C1 segment of cervical spinal cord (tissue), 14 donors: ENCODE data around the gene CCT7.

Experiments
- DNase-seq, 14 donors: peaks; one replicate each; lab custom pipeline; 2025; lab: John Stamatoyannopoulos, UW

The CCT7 gene

GRCh38 chr2:73225513-73226360, 8.4 kb upstream of the CCT7 start:
- DNase-seq = no peak

GRCh38 chr2:73227086-73227485, 7.0 kb upstream of the CCT7 start:
- DNase-seq = no peak

DNA sequence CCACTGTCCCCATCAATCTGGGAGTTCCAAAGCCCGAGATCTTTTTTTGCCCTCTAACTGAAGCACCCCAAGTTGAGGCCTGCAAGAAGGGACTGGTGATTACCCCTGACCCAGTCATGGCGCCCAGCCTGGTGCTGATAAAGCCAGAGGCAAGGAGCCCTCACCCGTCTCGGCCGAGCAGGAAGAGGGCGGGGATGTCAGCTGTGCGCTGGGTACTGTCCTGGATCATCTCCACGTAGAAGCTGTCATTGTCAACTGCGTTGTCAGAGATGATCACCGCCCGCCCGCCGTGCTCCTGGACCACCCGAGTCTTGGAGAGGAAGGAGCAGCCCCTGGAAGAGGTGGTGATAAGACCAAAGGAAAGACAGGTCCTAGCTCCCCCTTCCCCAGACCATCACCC, 5.5 kb upstream of the CCT7 start:
- DNase-seq = no peak

- DNase-seq = peak in 2 of 14 donors; percentile 46 to 66
Observed at GRCh38 chr2:73232403-73233153, 1.5 kb upstream of the CCT7 start.

DNA sequence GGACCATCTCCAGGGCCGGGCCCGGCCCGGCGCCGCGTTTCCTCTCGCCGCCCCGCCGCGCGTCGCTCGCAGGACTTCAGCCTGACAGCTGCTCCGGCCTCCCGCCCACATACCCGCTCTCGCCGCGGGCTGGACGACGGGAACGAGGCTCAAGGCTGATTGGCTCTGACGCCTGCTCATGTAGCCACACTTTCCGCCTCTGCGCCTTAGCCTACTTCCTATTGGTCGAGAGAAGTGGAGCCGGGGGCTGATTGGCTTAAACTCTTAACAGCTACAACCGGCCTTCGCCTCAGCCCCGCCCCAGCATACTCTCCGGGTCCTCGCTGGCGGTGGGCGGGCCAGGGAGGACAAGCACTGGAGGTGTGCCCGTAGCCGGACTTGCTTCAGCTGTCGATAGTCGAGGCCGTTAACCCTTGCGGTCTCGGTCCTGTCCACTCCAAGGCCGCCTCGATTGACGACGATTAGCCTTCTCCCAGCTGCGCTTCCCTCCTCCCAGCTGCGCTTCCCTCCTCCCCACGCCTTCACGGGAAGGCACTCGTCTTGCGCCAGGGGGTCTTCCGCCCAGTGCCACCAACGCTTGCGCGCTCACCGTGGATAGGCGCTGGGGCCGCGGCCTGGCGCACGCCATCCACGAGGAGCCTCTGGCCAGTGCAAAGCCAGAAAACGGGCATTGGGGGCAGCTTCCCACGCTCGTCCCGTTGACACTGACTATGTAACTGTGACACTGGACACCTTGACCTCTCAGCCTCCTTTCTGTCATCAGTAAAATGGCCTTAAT, 765 bp upstream of the CCT7 start, which contains the start of gene PRADC1:
Gene PRADC1 (minus strand): TSS at position 86 of the 778 bp plus-strand sequence. CDS start 79 bp downstream, at position 7.
- peak; percentile 79 to 99 (median 98) for DNase-seq

DNA sequence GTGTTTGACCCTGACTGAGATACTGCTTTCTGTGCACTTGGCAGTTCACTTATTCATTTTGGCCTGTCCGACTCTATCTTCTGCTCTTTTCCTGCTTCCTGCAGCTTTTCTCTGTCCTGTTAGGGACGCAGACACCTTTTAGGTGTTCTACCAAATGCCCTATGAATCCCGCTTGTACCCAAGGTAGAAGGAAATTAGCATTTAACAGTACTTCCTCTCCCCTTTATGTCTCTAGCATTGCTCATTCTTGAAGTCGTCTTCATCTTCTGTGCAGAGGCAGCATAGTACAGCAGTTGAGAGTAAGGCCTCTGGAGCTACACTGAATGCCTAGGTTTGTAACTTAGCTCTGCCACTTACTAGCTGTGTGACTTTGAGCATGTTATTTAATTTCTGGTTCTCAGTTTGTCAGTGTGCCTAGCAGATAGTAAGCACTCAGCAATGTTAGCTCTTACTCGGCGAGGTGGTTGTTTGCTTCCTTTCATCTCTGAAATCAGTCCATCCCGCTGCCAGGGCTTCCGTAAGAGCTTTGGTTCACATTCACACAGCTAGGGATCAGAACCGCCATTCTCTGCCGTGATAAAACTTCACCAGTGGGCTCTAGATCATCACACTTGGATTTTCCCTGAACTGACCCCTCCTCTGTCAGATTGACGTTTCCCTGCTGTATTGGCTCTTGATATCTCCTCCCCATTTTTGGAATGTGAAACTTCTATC, 1.4 kb downstream of the CCT7 start:
- DNase-seq = no peak

DNA sequence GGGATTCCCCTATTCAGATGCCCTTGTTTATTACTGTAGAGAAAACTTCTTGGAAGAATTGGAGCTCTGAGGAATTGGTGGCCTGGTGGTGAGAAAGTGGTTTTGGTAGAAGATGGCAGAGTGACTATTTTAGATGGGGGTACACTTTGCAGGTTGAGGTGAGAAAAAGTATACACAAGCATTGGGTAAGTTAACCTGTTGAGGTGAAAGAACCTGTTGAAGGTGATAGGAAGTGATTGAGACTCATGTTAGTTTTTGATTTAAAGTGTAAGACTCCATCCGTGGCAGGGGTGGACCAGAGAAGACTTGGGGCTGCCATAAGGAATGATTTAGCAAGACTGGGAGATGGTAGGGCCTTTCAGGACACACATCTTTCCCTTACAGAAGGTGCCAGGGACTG, 3.1 kb downstream of the CCT7 start:
- no peak for DNase-seq

DNA sequence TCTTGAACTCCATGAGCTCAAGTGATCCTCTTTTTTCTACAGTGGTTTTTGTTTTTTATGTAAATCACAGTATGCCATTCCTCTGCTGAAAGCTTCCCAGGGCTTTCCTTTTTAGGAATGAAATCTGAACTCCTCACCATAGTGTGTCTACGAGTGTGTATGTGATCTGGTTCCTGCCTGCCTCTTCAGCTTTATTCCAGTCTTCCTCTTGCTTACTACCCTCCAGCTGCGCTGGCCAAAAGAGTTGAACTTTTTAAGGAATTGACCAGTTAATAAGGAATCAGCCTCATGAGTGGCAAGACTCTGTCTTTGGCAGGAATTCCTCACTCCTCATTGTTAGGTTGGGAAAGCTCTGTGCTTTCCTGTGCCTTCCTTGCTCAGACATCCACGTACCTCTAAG, 4.0 kb downstream of the CCT7 start:
- DNase-seq = no peak

DNA sequence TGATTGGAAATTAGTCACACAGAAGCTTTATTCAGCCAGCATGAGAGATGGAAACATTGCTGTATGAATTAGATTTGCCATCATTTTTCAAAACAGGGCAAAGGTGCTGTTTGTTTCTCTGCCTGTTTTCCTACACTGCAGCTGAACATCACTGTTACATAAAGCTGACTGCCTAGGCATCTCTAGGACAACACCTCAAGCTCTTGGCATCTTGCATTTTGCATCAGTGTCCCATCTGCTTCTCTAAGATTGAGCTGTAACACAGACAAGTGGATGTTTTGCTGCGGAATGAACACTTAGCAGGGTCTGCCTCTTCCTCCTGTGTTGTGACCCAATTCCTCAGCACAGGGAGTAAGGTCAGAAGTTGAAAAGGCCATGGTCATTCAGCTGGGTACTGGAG, 4.9 kb downstream of the CCT7 start:
- peak in 1 of 14 donors; percentile 51 for DNase-seq

- peak in 1 of 14 donors; percentile 39 for DNase-seq
Observed at GRCh38 chr2:73239776-73240175, 5.7 kb downstream of the CCT7 start.

DNA sequence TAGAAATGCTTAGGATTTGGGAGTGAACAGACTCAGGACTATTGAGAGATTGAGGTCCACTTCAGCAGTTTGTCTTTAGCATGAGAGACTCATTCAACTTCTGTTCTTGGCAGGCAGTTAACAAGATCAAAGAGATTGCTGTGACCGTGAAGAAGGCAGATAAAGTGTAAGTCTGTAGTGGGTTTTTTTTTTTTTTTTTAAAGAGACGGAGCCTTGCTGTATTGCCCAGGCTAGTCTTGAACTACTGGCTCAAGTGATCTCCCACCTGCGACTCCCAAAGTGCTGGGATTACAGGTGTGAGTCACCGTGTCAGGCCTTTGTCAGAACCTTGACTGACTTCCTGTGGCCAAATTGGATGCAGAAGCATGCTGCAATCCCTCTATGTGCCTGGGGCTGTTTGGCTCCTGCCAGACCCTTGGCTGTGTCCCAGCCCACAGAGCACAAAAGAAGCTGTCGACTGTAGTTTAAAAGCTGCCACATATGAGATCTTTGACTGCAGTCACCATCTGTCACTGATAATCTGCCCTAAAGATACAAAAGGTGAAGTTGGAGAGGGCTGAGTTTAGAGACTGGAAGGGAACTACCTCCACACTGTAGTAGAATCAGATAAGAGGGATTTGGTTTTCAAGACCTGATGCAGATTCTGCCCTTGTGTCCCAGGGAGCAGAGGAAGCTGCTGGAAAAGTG, 9.9 kb downstream of the CCT7 start:
- peak in 2 of 14 donors; percentile 5 to 64 for DNase-seq

GRCh38 chr2:73244580-73244979, 10.5 kb downstream of the CCT7 start:
- no peak for DNase-seq

DNA sequence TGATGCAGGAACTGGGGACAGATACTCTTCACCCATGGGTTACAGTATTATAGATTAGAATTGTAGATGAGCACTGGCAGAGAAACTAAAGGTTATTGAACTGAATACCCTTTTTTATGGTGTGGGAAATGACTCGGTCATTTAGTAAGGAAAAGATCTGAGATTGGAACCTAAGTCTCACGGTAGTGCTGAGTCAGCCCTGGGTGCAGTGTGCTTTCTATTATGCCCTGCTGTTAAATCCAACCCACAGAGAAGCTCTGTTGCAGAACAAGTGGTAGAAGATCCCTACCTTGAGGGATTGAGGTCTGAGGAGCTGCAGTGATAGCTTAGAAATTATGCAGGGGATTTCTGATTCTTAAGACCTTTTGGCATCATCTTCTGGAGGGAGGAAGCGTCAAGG, 12.7 kb downstream of the CCT7 start:
- no peak for DNase-seq

DNA sequence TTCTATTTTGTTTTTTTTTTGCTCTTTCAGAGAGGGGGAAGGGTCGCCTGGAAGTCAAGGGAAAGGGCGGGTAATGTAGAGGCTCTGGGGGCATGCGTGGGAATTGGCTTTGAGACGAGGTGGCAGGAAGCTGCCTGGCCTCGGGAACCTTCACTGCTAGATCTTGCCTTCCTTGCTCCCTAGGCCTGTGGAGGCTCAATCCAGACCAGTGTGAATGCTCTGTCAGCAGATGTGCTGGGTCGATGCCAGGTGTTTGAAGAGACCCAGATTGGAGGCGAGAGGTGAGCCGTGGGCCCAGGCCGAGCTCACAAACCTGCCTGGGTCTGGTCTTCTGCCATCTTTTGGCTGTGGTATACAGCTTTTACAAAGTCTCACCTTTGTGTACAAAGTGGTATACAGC, 15.5 kb downstream of the CCT7 start:
- no peak for DNase-seq

- no peak for DNase-seq
Observed at GRCh38 chr2:73250872-73251846, 17.1 kb downstream of the CCT7 start.

GRCh38 chr2:73252238-73253027, 18.3 kb downstream of the CCT7 start:
- DNase-seq = no peak

- DNase-seq = no peak
Observed at GRCh38 chr2:73253400-73253799, 19.3 kb downstream of the CCT7 start.

- no peak for DNase-seq
Observed at GRCh38 chr2:73253901-73254300, 19.8 kb downstream of the CCT7 start.
